ENCODE results near the gene FMN2.

The FMN2 gene

DNA sequence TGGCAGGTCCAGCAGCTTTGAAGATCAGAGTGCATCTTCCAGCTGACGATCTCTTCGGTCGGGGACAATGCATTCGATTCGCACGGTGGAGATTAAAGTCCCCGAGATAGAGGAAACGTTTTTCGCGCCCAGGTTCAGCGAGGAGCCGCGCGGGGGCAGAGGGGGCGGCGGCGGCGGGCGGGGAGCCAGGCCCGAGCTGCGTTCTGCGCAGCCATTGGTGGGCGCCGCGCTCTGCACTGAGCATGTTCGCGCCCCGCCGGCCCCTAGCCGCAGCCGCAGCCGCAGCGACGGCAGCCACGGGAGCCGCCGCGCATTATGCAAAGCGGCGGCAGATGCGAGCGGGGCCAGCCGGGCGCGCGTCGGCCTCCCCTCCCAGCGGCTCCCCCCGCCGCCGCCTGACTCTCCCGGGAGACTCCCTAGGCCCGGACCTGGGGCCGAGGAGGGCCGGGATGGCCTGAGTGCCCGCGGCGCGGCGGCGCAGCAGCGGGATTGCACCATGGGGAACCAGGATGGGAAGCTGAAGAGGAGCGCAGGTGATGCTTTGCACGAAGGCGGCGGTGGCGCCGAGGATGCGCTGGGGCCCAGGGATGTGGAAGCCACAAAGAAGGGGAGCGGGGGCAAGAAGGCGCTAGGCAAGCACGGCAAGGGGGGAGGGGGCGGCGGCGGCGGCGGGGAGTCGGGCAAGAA is at the start of gene FMN2:
Gene FMN2, plus strand, starts transcription at position 270 of the 687 bp plus-strand sequence. Its CDS starts 227 bp downstream, at position 497.
- DNase-seq = peak; percentile 22

DNA sequence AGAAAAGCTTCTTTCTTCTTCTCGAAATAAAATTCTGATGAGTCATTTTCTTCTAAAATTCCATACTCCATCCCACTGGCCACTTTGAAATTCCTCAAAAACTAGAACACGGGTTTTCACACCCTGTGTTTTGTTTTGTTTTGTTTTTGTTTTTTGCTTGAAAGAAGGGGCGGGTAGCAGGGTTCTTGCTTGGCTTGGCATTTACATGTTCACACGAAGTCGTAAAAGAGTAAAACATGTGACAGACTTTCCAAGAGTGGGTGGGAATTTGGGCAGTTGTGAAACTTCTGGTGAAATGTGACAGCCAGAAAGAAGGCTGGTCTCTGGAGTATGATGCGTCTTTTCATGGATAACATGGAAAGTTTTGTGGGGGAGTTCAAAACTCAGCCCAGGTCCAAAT is 47.1 kb upstream of the FMN2 start:
- no peak for DNase-seq

DNA sequence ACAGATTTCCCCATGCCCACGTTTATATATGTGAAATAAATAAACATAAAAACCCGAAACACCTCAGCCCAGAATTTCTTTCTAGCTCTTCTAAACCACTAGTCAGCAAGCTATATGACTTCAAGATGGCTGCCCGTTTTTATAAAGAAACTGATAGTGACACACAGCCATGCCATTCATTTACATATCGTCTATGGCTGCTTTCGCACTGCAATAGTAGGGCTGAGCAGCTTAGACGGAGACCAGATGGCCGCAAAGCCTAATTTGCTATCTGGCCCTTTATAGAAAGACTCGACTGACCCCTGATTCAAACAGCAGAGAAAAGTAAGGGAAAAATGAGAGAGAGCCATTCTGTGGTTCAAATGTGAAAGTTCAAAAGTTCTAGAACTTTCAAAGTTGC is 45.7 kb upstream of the FMN2 start:
- no peak for DNase-seq

DNA sequence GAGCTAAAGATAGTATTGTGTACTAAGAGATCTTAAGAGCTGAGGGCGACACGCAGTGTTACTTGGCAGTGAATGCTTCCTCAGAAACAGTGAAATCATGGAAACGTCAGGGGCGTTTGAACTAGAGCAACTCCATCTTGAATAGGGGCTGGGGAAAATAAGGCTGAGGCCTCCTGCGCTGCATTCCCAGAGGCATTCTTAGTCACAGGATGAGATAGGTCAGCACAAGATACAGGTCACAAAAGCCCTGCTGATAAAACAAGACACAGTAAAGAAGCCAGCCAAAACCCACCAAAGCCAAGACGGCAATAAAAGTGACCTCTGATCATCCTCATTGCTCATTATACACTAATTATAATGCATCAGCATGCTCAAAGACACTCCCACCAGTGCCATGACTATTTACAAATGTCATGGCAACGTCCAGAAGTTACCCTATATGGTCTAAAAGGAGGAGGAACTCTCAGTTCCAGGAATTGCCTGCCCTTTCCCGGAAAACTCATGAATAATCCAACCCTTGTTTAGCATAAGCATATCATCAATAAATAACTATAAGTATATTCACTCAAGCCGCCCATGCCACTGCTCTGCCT is 37.5 kb upstream of the FMN2 start:
- no peak for DNase-seq

DNA sequence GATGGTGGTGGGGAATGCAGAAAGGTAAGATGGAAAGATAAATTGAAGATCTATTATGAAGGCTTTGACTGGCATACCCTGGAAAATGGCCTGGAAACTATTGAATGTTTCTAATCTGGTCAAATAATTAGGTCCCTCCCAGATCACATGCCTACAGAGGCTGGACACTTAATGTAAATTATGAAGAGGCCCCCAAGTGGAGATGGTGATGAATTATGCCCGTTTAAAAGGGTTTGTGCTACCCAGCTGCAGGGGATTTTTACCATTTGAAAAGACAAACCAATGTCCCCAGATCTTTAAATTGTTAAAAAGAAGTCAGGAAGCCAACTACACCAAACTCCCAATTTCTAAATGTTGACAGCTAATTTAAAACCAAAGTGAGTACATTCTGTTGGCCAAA is 35.7 kb upstream of the FMN2 start:
- no peak for DNase-seq

DNA sequence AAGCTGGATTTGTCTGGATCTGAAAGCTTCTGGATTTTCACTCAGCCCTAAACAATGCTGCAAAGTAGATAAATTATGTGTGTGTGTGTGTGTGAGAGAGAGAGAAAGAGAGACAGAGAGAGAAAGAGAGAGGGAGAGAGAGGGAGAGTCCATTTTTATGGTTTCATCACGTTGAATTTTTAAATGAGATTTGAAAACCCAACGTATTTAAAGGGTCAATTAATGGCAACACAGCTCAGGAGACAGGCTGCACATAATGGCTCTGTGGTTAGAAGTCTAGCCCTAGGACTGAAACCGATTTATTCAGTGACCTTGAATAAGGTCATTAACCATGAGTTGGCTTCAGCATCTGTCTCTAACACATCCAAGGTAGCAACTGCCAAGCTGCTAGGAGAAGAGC is 35.3 kb upstream of the FMN2 start:
- no peak for DNase-seq

DNA sequence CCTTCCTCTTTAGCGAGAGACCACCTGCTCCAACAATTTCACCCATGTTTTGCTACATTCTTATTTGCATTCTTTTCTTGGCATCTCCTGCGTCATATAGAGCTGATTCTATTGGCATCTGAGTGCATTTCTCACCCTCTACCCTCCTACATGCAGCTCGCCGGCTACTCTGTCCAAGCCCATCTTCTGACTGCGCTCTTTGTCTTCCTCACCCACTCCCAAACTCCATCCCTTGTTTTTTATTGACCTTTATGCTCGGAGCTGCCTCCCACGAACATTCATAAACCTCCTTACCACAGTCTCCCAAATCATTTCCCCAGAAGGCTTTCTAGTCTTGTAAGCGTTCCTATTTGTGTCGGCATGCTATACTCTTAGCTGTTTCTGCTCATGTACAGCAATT is 33.6 kb upstream of the FMN2 start:
- no peak for DNase-seq

DNA sequence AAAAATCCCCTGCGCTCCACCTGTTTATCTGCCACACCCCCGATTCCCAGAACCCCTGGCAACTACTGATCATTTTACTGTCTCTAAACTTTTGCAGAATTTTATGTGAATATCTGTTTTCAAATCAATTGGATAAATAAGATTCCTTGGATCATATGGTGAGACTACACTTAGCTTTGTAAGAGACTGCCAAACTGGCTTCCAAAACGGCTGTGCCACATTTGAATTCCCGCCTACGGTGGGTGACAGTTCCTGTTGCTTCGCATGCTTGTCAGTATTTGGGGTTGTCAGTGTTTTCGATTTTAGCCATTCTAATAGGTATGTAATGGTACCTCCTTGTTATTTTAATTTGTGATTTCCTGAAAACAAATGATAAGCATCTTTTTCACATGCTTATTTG is 22.7 kb upstream of the FMN2 start:
- no peak for DNase-seq

DNA sequence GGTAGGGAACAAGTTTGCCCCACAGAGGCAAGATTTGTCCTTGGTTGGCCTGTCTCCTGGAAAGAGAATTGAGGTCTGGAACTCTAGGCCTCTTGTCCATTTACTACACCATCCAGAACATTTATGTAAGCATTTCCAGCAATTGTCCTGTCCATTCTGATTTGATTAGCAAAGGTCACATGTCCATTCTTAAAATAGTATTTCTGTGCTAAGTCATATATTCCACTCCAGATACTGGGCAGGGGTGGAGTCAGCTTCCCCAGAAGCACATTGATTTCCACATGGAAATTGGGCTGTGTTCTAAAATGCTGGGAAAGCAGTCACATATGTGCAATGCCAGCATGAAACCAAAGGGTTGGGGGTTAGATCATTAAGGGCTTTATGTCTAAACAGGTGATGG is 21.5 kb upstream of the FMN2 start:
- DNase-seq = no peak

DNA sequence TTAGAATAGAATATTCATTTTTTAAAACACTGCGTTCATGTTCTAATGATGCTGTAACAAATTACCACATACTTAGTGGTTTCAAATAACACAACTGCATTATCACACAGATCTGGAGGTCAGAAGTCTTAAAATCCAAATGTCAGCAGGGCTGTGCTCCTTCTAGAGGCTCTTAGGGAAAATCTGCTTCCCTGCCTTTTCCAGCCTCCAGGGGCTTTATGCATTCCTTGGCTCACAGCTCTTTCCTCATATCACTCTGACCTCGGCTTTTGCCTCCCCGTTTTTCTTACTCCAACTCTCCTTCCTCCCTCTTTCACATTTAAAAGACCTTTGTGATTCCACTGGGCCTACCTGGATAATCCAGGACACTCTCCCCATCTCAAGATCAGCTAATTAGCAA is 18.6 kb upstream of the FMN2 start:
- no peak for DNase-seq

DNA sequence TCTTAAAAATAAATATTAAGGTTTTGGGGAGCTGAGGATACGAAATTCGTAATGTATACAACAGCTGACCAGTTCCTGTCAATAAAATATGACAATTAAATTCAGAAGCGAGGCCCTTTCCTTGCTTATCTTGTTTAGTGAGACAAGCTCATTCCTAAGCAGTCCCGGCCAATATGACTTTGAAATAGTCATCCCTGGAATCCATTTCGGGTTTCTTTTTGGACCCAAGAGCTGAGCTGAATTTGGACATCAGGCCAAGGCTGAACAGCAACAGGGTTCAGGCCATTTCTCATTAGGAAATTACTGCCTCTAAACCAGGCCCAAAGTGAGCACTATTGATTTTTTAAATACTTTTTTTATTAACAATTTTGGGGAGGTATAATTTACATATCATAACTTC is 17.3 kb upstream of the FMN2 start:
- DNase-seq = no peak

DNA sequence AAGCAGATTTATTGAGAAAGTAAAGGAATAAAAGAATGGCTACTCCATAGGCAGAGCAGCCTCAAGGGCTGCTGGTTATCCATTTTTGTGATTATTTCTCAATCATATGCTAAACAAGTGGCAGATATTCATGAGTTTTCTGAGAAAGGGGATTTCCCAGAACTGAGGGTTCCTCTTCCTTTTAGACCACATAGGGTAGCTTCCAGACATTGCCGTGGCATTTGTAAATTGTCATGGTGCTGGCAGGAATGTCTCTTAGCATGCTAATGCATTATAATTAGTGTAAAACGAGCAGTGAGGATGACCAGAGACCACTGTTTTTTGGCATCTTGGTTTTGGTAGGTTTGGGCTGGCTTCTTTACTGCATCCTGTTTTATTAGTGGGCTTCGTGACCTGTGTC is 16.8 kb upstream of the FMN2 start:
- no peak for DNase-seq

DNA sequence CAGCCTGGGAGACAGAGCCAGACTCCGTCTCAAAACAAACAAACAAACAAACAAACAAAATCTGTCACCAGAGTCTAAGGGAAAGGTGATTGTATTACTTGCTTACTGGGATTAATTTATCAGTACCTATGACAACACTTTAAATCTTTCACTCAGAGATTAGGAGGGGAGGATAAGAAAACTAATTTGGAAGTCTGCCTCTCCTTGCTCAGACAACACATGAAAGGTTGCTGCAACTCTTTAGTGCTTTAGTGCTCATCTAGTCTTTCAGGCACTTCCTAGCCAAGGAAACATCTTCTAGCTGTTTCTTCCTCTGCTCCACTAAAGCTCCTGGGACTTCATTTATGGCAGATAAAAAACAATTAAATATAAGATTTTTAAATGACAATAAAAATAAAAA is 7.3 kb upstream of the FMN2 start:
- no peak for DNase-seq

DNA sequence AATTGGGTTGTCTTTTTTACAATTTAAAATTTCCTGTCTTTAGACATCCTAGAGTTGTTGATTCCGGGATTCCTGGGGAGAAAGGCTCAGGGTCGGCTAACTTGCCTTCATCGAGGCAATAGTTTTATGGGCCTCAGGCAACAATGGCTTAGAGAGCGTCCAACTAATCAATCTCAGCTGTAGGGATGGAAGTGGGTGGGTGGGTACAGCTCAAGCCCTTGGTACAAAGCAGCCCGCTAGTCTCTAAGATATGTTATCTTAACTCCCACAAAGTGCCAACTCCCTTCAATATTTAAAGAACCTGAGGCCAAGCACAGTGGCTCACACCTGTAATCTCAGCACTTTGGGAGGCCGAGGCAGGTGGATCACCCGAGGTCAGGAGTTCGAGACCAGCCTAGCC is 6.9 kb upstream of the FMN2 start:
- no peak for DNase-seq

DNA sequence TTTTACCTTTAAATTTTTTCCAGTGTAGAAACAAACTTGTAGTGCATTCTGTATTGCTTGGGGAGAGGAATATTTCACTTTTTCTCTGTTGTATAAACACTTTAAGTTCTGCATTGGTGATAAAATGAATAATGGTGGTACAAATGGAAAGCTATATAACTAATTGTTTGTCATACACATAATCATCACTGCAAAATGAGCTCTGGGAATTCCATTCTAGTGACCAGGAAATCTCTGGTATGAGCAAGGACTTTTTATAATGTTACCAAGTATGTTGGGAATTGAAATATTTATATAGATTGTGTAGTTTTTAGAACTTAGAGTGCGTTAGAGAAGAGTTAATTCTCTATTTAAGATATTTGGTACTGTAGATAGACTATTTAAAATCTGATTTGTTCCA is 5.0 kb upstream of the FMN2 start:
- no peak for DNase-seq

DNA sequence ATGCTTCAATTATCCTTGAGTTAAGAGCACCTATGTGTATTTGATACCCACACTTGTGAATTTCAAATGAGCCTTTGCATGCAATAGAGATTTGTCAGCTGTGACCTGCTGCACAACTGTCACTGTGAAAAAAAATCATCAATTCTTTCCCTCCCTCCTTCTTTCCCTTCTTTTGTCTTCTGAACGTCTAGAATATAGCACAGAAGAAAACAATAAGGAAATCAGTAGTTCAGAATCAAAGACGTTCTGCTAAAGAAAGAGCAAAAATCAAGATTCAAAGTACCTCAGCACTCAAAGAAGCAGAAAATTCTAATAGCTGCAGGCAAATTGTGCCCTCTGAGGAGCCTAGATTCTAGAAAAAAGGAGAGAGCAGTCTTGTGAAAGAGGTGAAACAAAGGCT is 1.7 kb upstream of the FMN2 start:
- DNase-seq = no peak

DNA sequence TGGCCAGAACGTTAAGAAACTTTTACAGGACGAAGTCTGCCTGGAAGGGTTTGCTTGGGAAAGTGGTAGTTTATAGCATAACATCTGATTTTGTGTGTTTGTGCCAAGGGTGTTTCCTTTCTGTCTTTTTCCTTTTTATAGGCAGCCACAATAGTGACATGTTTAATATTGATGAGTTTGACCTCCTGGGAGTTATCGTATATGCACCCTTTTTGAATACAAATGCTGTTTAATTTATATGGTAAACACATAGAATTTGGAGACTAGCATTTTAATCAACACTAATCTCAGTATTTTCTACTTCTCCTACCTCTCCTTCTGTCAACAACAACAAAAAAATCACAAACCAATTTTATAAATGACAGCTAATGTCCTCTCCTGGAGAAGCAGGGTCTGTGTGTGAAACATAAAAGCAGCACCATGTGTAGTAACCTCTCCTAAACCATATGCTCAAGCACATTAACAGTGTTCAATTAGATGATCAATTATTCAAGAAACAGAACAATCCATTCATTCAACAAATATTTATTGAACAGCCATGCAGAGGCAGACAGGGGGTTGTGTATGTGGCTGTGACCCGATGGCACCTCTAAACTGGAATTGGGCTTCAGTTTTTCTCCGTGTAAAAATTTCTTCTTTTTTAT is 604 bp upstream of the FMN2 start:
- no peak for DNase-seq

DNA sequence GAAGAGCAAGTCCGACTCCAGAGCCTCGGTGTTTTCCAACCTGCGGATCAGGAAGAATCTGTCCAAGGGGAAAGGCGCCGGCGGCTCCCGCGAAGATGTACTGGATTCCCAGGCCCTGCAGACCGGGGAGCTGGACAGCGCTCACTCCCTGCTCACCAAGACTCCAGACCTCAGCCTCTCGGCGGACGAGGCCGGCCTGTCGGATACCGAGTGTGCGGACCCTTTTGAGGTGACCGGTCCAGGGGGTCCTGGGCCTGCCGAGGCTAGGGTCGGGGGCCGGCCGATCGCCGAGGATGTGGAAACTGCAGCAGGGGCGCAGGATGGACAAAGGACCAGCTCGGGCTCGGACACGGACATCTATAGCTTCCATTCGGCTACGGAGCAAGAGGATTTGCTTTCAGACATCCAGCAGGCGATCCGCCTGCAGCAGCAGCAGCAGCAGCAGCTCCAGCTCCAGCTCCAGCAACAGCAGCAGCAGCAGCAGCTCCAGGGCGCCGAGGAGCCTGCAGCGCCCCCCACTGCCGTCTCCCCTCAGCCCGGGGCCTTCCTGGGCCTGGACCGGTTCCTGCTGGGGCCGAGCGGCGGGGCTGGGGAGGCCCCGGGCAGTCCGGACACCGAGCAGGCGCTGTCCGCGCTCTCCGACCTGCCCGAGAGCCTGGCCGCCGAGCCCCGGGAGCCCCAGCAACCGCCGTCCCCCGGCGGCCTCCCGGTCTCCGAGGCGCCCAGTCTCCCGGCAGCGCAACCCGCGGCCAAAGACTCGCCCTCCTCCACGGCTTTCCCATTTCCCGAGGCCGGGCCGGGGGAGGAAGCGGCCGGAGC is 827 bp downstream of the FMN2 start:
- no peak for DNase-seq

DNA sequence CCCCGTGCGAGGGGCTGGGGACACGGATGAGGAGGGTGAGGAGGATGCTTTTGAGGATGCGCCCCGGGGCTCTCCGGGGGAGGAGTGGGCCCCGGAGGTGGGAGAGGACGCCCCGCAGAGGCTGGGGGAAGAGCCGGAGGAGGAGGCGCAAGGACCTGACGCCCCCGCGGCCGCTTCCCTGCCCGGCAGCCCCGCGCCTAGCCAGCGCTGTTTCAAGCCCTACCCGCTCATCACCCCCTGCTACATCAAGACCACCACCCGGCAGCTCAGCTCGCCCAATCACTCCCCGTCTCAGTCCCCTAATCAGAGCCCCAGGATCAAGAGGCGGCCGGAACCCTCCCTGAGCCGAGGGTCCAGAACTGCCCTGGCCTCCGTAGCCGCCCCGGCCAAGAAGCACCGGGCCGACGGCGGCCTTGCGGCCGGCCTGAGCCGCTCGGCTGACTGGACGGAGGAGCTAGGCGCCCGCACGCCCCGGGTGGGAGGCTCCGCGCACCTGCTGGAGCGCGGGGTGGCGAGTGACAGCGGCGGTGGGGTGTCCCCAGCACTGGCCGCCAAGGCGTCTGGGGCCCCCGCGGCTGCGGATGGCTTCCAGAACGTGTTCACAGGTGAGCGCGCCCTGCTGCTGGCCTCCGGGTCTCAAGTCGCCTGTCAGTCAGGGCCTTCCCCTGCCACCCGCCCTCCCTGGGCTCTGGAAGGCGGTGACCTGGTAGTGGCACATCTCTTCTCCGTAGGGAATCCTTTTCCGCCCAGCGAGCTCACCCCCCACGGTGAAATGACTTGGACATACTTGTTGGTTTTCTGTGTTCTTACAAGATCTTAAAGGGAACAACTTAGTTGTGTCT is 1.7 kb downstream of the FMN2 start:
- no peak for DNase-seq

DNA sequence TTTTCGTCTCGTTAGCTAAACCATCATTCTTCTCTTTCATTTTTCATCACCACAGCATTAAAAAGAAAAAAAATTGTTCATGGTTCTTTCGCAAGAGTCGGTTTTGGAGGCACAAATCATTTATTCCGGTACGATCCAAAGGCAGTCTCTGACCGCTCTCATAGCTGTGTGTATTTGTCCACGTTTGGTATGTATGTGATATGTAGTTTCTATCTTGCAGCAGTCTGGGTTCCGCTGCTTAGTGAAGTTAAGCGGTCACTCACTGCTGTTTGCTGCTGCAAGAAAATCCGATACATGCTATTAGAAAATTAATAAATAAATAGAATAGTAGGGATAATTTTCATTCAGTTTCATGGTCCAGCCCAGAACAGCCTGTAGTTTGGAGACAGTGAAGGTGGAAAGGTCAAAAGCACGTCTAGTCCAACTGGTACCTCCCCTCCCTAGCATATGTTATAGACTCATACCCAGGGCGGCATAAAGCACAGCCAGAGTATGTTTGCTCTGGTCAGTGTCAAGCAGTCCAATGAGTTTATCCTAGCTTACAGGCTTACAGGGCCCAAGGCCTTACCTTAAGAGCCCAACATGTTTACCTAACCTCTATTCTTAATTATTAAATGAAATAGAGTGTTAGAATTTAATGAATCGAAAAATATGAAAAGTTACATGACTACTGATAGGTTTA is 2.5 kb downstream of the FMN2 start:
- no peak for DNase-seq

DNA sequence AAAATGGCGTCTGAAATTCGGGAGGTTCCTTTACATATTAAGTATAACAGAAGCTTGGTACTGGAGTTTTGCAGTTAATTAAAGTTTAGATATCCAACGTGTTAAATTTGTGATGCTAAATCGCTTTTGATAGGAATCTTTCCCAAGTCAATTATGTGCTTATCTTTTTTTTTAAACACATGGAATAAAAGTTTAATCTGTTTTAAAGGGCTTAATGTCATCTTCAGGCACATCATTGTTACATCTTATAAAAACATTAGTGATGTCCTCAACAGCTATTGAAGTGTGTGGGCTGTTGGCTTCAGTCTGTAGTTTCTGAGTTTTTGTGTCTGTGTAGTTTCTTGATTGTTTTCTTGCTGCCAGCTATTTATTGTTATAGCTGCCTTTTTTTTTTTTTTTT is 5.3 kb downstream of the FMN2 start:
- no peak for DNase-seq

DNA sequence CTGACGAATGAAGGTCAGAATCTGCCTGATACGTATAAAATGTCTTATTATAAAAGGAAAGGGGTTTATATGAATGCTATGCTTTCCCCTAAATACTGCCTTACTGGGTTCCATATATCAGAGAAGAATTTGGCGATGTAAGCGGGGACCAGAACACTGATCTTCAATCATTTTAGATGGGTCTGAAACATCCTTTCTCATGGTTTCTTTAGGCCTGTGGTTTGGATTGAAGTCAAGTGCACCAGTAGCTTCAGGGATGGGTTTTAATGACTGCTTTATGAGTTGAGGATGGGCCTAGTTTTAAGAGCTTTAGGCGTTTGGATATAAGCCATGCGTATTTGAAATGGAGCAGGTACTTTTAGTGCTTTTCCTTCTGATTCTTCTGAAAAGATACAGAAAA is 6.9 kb downstream of the FMN2 start:
- DNase-seq = no peak
